DOHH2 (cell line): Measurements from ENCODE around the gene COPG1.

Experiments
- H3F3A ChIP-seq: fragments of 200-600 bp; sonication (generic), shearing (Covaris generic); 2 replicates; pipeline ENCODE4 v1.6.0; 2016; ENCODE audit warnings: antibody characterized with exemption, mild to moderate bottlenecking; ENCODE audit not compliant: control insufficient read depth, insufficient read depth
- H3K27ac ChIP-seq: fragments of 200-600 bp; sonication (generic); 2 replicates; pipeline ENCODE4 v1.5.1; 2014; ENCODE audit warnings: low read depth, mild to moderate bottlenecking, low read length, moderate library complexity
- H3K27me3 ChIP-seq: fragments of 200-600 bp; sonication (generic); 2 replicates; pipeline ENCODE4 v1.6.1; 2014; ENCODE audit warnings: mild to moderate bottlenecking, low read length, mixed read lengths; ENCODE audit not compliant: control insufficient read depth
- H3K36me3 ChIP-seq: fragments of 200-600 bp; sonication (generic); 2 replicates; pipeline ENCODE4 v1.6.1; 2014; ENCODE audit warnings: mild to moderate bottlenecking, low read length, moderate library complexity, mixed read lengths; ENCODE audit not compliant: control insufficient read depth
- H3K4me1 ChIP-seq: fragments of 200-600 bp; sonication (generic); 2 replicates; pipeline ENCODE4 v1.6.1; 2014; ENCODE audit warnings: mild to moderate bottlenecking, low read length, mixed read lengths; ENCODE audit not compliant: control insufficient read depth
- H3K4me2 ChIP-seq: fragments of 200-600 bp; sonication (generic); 2 replicates; pipeline ENCODE4 v1.6.0; 2014; ENCODE audit warnings: mild to moderate bottlenecking, low read length, moderate library complexity
- H3K4me3 ChIP-seq: fragments of 200-600 bp; sonication (generic); 2 replicates; pipeline ENCODE4 v1.5.1; 2014; ENCODE audit warnings: mild to moderate bottlenecking, low read length, mixed read lengths
- H3K79me2 ChIP-seq: fragments of 200-600 bp; sonication (generic); 2 replicates; pipeline ENCODE4 v1.6.1; 2014; ENCODE audit warnings: mild to moderate bottlenecking, low read length, mixed read lengths; ENCODE audit not compliant: control insufficient read depth
- H3K9me2 ChIP-seq: fragments of 200-600 bp; sonication (generic); replicated peaks from 2 replicates; pipeline ENCODE4 v1.6.1; 2014; ENCODE audit warnings: mild to moderate bottlenecking, low read length, mixed read lengths; ENCODE audit not compliant: control insufficient read depth
- H3K9me3 ChIP-seq: fragments of 200-600 bp; sonication (generic); 2 replicates; pipeline ENCODE4 v1.6.1; 2014; ENCODE audit warnings: antibody characterized with exemption, low read length, mixed read lengths; ENCODE audit not compliant: control insufficient read depth, insufficient read depth
- H4K20me1 ChIP-seq: fragments of 200-600 bp; sonication (generic); 2 replicates; pipeline ENCODE4 v1.6.0; 2014; ENCODE audit warnings: low read depth, mild to moderate bottlenecking, antibody characterized with exemption, low read length, moderate library complexity; ENCODE audit not compliant: control insufficient read depth, insufficient read depth
- EZH2phosphoT487 ChIP-seq: fragments of 200-600 bp; sonication (generic); IDR thresholded peaks from 2 replicates; pipeline ENCODE4 v1.6.1; 2017; ENCODE audit warnings: borderline replicate concordance, mild to moderate bottlenecking, antibody characterized with exemption, low read length, moderate library complexity, mixed read lengths
- TF ChIP-seq, protein P1 (sequence below): fragments of 200-600 bp; sonication (generic); IDR thresholded peaks from one replicate; pipeline ENCODE4 v1.5.1; 2014; ENCODE audit warnings: antibody characterized with exemption, mild to moderate bottlenecking, low read depth, low read length; ENCODE audit not compliant: poor library complexity, severe bottlenecking

Gene COPG1

DNA sequence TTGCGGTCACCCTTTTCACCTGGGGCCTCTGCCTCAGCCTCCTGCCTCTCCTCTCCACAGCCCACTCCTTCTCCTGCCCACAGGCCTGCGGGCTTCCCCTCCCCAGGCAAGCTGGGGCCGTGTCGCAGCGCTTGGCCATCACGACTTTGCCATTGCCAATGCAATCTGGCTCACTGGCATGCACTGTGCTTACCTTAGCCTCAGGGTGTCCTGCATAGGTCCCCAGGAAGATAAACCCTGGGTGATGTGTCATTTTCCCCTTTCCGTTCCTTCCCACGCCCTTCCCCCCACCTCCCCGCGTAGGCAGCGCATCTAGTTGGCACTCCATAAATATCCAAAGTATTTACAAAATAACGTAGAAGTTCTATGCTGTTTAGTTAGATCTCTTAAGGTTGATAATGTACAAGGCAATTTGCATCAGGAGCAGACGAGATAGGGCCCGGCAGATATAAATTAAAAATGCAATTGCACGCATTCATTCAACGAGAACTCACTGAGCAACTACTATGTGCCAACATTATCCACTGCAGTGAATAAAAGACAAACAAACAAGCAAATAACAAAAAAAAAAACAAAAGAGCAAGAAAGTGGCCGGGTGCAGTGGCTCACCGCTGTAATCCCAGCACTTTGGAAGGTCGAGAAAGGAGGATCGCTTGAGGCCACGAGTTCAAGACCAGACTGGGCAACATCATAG, 973 bp upstream of the COPG1 start:
- TF ChIP-seq EZH2phosphoT487: no peak
- TF ChIP-seq, protein P1, sequence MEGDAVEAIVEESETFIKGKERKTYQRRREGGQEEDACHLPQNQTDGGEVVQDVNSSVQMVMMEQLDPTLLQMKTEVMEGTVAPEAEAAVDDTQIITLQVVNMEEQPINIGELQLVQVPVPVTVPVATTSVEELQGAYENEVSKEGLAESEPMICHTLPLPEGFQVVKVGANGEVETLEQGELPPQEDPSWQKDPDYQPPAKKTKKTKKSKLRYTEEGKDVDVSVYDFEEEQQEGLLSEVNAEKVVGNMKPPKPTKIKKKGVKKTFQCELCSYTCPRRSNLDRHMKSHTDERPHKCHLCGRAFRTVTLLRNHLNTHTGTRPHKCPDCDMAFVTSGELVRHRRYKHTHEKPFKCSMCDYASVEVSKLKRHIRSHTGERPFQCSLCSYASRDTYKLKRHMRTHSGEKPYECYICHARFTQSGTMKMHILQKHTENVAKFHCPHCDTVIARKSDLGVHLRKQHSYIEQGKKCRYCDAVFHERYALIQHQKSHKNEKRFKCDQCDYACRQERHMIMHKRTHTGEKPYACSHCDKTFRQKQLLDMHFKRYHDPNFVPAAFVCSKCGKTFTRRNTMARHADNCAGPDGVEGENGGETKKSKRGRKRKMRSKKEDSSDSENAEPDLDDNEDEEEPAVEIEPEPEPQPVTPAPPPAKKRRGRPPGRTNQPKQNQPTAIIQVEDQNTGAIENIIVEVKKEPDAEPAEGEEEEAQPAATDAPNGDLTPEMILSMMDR: no peak
- no peak overlapping the region for H3K27ac ChIP-seq
- peaks cover 7% of the 10 kb centered on the region; the same call in 1 of the 2 replicates for H3F3A ChIP-seq
- H3K4me1 ChIP-seq: peaks cover 28% of the 10 kb centered on the region
- no peaks in the 10 kb centered on the region for H3K27me3 ChIP-seq
- peaks cover 30% of the 10 kb centered on the region for H3K79me2 ChIP-seq
- 0 out of 2 replicates have a peak, but pooled peaks cover 2% of the 10 kb centered on the region for H4K20me1 ChIP-seq
- peaks cover 27% of the 10 kb centered on the region for H3K36me3 ChIP-seq
- H3K4me3 ChIP-seq: peak overlapping the region; percentile 93
- H3K9me3 ChIP-seq: no peaks in the 10 kb centered on the region
- H3K9me2 ChIP-seq: no peaks in the 10 kb centered on the region
- H3K4me2 ChIP-seq: peak overlapping the region; percentile 97

DNA sequence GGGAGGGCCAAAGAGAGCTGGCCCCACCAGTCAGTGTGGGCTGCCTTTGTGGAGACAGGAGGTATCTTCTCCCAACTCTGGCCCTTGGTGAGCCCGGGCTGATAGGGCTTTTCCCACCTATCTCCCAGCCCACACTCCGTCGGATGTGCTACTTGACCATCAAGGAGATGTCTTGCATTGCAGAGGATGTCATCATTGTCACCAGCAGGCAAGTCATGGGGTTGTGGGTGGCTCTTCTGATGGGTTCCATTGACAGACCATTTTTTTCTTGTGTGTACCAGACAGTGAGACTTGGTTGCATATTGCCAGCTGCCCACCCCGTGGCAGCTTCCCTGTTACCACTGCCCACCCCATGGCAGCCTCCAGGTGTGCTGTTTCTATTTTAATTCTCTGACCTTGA, 3.3 kb downstream of the COPG1 start:
- Histone ChIP-seq H3K4me2 (no peak overlapping the region), H3K9me2 (no peaks in the 10 kb centered on the region), H3K27me3 (no peaks in the 10 kb centered on the region), H3K4me1 (peaks cover 16% of the 10 kb centered on the region), H3K4me3 (no peak overlapping the region), H3K9me3 (no peaks in the 10 kb centered on the region), H3K27ac (no peak overlapping the region), H3F3A (no peaks in the 10 kb centered on the region), H4K20me1 (0 out of 2 replicates have a peak, but pooled peaks cover 2% of the 10 kb centered on the region), H3K79me2 (peaks cover 30% of the 10 kb centered on the region), H3K36me3 (peaks cover 63% of the 10 kb centered on the region)
- TF ChIP-seq EZH2phosphoT487: no peak
- TF ChIP-seq, protein P1: no peak

- H4K20me1 ChIP-seq: 0 out of 2 replicates have a peak, but pooled peaks cover 2% of the 10 kb centered on the region
- H3K4me3 ChIP-seq: no peak overlapping the region
- H3K27ac ChIP-seq: no peak overlapping the region
- H3K9me2 ChIP-seq: no peaks in the 10 kb centered on the region
- peaks cover 13% of the 10 kb centered on the region for H3K79me2 ChIP-seq
- H3K4me1 ChIP-seq: peaks cover 7% of the 10 kb centered on the region
- no peaks in the 10 kb centered on the region for H3K9me3 ChIP-seq
- H3K27me3 ChIP-seq: no peaks in the 10 kb centered on the region
- H3F3A ChIP-seq: no peaks in the 10 kb centered on the region
- no peak overlapping the region for H3K4me2 ChIP-seq
- TF ChIP-seq, protein P1: no peak
- no peak for TF ChIP-seq EZH2phosphoT487
- peaks cover 76% of the 10 kb centered on the region for H3K36me3 ChIP-seq
Observed at GRCh38 chr3:129254536-129255230, 5.3 kb downstream of the COPG1 start.
